GM19238 (cell line): ENCODE data around the gene PLK2.
A peak's percentile ranks its signal among the peaks of the same experiment; 100 is the strongest.

Source experiments
- DNase-seq: peaks from one replicate; pipeline ENCODE4 v3.0.0; 2011; ENCODE audit warnings: low spot score; ENCODE audit not compliant: insufficient read length

The PLK2 gene

DNA sequence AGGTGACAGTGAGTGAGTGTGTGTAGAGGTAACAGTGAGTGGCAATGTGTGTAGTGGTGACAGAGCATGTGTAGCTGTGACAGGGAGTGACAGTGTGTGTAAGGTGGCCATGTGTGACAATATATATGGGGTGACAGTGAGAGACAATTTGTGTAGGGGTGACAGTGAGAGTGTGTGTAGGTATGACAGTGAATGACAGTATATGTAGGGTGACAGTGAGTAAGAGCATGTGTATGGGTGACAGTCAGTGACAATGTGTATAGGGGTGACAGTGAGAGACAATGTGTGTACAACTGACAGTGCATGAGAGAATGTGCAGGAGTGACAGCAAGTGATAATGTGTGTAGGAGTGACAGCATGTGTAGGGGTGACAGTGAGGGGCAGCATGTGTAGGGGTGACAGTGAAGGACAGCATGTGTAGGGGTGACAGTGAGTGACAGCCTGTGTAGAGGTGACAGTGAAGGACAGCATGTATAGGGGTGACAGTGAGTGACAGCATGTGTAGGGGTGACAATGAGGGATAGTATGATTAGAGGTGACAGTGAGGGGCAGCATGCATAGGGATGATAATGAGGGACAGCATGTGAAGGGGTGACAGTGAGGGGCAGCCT is 21.3 kb upstream of the PLK2 start:
- DNase-seq, result no peak

DNA sequence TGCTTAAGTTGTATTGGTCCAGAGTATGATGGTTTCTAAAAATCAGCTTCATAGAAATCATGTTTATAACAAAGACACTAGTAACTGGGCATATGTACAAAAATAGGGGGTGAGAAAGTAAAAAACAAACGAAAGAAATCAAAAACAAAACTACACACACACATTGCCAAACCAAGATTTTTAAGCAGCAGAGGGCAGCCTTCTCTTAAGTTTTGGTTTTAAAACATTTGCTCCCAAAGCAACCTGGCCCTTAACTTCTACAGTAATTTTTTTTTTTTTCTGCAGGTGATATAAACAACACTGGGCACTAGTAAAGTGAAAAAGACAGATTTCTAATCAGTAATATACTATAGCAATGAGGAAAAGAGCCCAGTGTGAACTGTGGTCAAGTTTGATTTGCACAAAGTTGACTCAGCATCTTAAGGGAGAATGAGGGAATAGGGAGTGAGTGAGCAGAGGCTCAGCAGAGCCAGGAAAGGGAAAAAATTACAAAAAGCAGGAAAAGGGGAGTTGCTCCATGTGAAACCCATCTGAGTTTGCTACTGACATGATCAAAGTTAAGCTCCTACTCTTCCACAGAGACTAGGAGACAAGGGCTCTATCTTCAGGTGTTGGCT is 18.0 kb upstream of the PLK2 start:
- DNase-seq, result no peak

GRCh38 chr5:58475404-58475803 is 15.5 kb upstream of the PLK2 start:
- DNase-seq, result no peak

GRCh38 chr5:58469896-58470295 is 10.0 kb upstream of the PLK2 start:
- DNase-seq, result no peak

DNA sequence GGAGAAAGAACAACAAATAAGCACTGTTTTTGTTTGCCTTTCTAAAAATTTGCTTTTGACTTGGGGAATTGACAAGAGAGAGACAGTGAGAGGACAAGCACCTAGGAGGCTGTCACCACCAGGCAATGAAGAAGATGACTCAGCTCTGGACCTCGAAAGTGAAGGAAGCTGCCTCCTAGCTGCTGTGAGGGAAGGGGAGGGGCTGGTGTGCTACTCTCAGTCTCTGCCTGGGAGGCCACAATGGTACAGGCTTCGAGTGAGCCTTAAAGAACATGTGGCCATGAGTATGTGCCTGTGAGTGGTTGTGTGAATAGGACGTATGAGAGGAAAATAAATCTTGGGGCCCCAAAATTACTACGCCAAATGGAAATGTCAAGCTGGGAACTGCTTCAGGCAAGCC is 7.1 kb upstream of the PLK2 start:
- DNase-seq, result peak; percentile 23

DNA sequence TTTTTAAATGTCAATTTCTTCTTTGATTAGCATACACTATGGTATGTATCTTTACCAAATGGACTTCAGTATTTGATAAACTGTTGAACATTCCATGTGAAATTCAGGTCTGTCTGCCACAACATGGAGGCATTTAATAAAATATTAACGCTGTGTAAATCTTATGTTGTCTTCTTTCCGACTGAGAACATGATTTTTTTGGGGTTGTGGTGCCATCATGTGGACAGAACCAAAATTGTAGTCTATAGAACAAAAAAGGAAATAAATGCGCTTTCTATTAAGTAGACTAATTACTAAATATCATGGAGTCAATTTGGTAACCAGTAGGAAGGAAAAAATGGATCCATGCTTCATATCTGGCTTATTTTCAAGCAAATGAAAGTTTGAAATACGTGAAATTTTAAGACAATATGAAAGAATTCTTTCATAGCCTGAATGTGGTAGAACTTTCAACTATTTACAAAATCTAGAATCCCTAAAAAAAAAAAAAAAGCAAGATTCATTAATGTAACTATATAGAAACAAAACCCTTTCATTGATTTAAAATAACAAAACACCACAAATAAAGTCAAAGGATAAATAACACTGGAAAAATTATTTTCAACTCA is 2.8 kb upstream of the PLK2 start:
- no peak for DNase-seq

- no peak for DNase-seq
These were observed 2.3 kb upstream of the PLK2 start for GRCh38 chr5:58462154-58462553.

- peak; percentile 53 for DNase-seq
These were observed 923 bp upstream of the PLK2 start for GRCh38 chr5:58460732-58461286.

GRCh38 chr5:58459146-58460001 is 512 bp downstream of the PLK2 start:
- DNase-seq, result no peak

GRCh38 chr5:58458743-58459145 is 1.1 kb downstream of the PLK2 start:
- DNase-seq, result no peak

DNA sequence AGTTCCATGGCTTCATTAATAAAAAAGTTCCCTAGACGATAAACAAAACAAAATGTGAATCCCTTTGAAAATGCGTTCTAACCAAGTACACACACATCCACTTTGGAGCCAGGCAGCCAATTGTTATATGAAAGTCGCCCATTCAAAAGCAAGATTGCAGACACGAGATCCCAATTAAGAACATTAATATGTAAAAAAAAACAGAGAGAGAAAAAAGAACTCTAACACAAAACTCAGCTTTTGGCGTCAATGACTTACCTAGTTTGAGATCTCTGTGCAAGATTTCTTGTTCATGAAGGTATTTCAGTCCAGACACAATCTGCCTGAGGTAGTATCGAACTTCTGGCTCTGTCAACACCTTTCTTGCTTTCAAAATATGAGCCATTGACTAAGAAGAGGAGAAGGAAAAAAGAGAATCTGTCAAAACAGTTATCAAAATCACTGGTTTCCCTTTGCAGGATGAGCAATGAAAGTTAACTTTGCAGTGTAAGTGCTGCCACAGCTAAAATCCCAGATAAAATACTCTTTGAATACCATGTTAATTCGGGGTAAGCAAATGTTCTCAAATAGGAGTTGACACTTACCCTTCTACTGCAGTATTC is 1.6 kb downstream of the PLK2 start:
- no peak for DNase-seq

DNA sequence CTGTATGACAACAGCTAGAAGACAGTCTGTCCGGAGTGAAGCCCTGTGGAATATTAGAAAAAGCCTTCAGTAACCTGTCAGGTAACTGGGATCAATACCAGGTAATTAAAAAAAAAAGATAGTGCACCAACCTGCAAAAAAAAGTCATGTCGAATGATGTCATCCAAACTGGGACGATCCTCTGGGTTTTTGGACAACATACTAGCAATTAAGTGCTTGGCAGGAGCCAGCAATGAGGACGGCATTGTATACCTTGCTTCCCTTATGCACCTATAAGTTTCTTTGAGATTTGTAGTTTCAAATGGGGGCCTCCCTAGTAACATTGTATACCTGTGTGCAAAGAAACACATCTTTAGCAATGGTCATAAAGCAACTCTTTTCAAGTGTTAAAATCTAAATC is 2.8 kb downstream of the PLK2 start:
- DNase-seq, result no peak

DNA sequence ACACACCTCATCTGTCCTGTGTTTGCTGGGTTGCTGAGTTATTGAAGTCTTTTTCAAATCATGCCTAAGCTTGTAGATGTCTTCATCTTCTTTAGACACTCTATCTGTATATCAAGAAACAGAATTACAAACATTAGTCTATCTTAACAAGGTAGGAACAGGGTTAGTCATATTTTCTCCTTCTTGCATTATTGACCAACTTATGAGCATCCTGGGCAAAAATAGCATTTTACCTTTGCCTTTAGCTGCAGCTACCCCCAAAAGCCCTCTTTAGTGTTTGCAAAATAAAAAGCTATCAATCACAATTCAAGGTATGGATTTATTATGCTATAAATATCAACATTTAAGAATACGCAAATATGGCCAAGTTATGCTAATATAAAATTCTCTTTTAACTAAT is 3.4 kb downstream of the PLK2 start:
- DNase-seq, result no peak

DNA sequence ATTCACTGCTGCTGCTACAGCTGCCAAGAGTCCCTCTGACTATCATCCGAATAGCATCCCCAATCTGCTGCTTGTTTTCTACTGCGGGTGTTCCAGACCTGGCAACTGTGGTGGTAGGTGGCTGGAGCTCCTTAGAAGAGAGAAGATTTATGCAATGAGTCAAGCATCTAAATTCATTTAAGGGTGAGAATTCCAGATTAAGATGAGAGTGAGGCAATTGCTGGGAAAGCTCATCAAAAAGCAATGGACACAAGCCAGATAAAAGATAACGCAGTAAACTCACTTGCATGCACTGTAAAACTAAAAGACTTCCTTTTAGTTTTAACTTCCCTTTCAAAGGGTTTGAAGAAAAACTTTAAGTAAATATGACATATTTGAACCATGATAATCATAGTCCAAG is 3.9 kb downstream of the PLK2 start:
- no peak for DNase-seq

- no peak for DNase-seq
These were observed 4.4 kb downstream of the PLK2 start for GRCh38 chr5:58455480-58455879.

DNA sequence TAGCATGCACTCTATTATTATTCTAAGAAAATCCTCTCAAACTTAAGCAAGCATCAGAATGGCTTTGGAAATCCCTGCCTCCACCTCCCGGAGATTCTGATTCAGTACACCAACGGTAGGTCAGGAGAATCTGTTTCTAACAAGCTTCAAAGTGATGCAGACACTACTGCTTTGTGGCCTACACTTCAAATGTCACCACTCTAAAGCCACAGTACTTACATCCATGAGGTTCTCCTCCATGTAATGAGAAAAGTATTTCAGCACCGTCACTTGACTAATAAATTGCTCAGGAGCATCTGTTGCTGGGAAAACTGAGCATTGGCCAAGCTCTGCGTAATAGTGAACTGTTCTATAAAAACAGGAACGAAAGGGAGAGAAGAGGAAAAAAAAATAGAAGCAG is 4.8 kb downstream of the PLK2 start:
- no peak for DNase-seq

GRCh38 chr5:58454025-58454424 is 5.9 kb downstream of the PLK2 start:
- DNase-seq, result no peak

GRCh38 chr5:58453306-58453705 is 6.6 kb downstream of the PLK2 start:
- DNase-seq, result no peak

- DNase-seq, result no peak
These were observed 7.2 kb downstream of the PLK2 start for GRCh38 chr5:58452566-58453258.

DNA sequence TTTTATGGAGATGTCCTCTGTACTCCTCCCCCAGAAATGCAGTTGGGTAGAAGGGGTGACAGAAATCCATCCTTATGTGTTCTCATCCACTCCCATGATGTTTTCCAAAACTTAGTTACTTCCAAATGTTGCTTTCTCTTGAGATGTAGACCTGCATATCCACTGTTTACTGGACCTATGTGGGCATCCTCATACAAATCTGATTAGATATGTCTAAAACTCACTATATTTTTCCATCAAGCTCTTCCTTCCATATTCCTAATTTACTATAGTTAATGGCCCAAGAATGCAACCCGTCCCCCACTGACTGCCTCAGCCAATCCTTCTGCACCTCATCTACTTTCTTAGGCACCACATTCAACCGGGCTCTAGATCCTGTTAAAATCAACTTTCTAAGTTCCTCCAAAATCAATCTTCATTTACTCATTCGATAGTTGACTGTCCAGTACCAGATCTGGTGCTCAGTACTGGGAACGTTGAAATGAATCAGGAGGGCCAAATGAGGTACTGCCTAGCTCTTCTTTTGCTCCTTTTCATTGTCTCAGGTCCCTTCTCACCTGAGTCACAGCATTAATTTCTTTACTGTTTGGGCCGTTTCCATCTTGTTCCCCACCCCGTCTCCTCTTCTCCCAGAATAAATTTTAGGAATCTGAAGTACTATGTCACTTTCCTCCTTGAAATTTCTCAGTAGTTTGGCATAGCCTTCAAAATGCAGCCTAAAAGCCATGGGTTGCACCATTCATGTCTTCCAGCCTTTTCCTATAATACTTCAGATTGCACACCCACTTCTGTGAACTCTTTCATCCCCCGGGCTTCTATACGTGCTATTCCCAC is 7.9 kb downstream of the PLK2 start:
- no peak for DNase-seq
